SK-N-SH treated with all-trans-retinoic acid at 6 μM for 48 hours (cell line): ENCODE results near the gene ARHGAP44.

Source experiments
- ATAC-seq: fragments of 200-7000 bp; cut with Tn5 transposase; 3 replicates; pipeline ENCODE4 v1.9.1; 2020; ENCODE audit warnings: mild to moderate bottlenecking, moderate library complexity
- ARNTL ChIP-seq: fragments of 450-650 bp; formaldehyde crosslinking; IDR thresholded peaks from 2 replicates; pipeline ENCODE4 v1.5.0; 2020; ENCODE audit warnings: low read depth, mild to moderate bottlenecking, moderate library complexity, borderline replicate concordance
- BACH2 ChIP-seq: fragments of 250-450 bp; sonication (Bioruptor Pico); IDR thresholded peaks from 2 replicates; pipeline ENCODE4 v1.9.0; 2021; ENCODE audit warnings: mild to moderate bottlenecking, borderline replicate concordance
- CREB5 ChIP-seq: fragments of 250-450 bp; sonication (Bioruptor Pico); IDR thresholded peaks from 2 replicates; pipeline ENCODE4 v1.5.1; 2020; ENCODE audit warnings: low read depth, mild to moderate bottlenecking, moderate library complexity
- CSDC2 ChIP-seq: fragments of 250-450 bp; sonication (Bioruptor Pico); IDR thresholded peaks from 2 replicates; pipeline ENCODE4 v1.5.0; 2020; ENCODE audit warnings: mild to moderate bottlenecking, moderate library complexity
- CSRNP3 ChIP-seq: fragments of 250-450 bp; sonication (Bioruptor Pico); IDR thresholded peaks from 2 replicates; pipeline ENCODE4 v1.5.1; 2021; ENCODE audit warnings: mild to moderate bottlenecking, moderate library complexity
- ESRRG ChIP-seq: fragments of 250-450 bp; sonication (Bioruptor Pico); IDR thresholded peaks from 2 replicates; pipeline ENCODE4 v1.6.1; 2021; ENCODE audit warnings: mild to moderate bottlenecking
- ISL1 ChIP-seq: fragments of 250-450 bp; sonication (Bioruptor Pico); IDR thresholded peaks from 2 replicates; pipeline ENCODE4 v2.1.2; 2022; ENCODE audit warnings: mild to moderate bottlenecking, moderate library complexity
- OSR1 ChIP-seq: fragments of 250-450 bp; sonication (Bioruptor Pico); IDR thresholded peaks from 2 replicates; pipeline ENCODE4 v1.8.0; 2022; ENCODE audit warnings: moderate library complexity, mild to moderate bottlenecking, inconsistent platforms
- PATZ1 ChIP-seq: fragments of 250-450 bp; sonication (Bioruptor Pico); IDR thresholded peaks from 2 replicates; pipeline ENCODE4 v1.8.0; 2020; ENCODE audit warnings: mild to moderate bottlenecking, moderate library complexity, borderline replicate concordance
- POU6F1 ChIP-seq: fragments of 250-450 bp; sonication (Bioruptor Pico); IDR thresholded peaks from 2 replicates; pipeline ENCODE4 v1.8.0; 2021; ENCODE audit warnings: low read depth, mild to moderate bottlenecking, moderate library complexity, borderline replicate concordance
- PPARA ChIP-seq: fragments of 250-450 bp; sonication (Bioruptor Pico); IDR thresholded peaks from 2 replicates; pipeline ENCODE4 v1.5.0; 2020; ENCODE audit warnings: mild to moderate bottlenecking, borderline replicate concordance
- RARB ChIP-seq: fragments of 250-450 bp; sonication (Bioruptor Pico); IDR thresholded peaks from 2 replicates; pipeline ENCODE4 v1.8.0; 2021; ENCODE audit warnings: mild to moderate bottlenecking, moderate library complexity
- SNAI2 ChIP-seq: fragments of 250-450 bp; sonication (Bioruptor Pico); IDR thresholded peaks from 2 replicates; pipeline ENCODE4 v1.5.0; 2020; ENCODE audit warnings: mild to moderate bottlenecking, moderate library complexity
- TOX ChIP-seq: fragments of 250-450 bp; sonication (Bioruptor Pico); IDR thresholded peaks from 2 replicates; pipeline ENCODE4 v1.8.0; 2021; ENCODE audit warnings: mild to moderate bottlenecking, moderate library complexity, borderline replicate concordance
- TSHZ2 ChIP-seq: fragments of 250-450 bp; sonication (Bioruptor Pico); IDR thresholded peaks from 2 replicates; pipeline ENCODE4 v1.5.0; 2020; ENCODE audit warnings: mild to moderate bottlenecking, moderate library complexity
- ZC3H10 ChIP-seq: fragments of 250-450 bp; sonication (Bioruptor Pico); IDR thresholded peaks from 2 replicates; pipeline ENCODE4 v1.5.1; 2021; ENCODE audit warnings: mild to moderate bottlenecking, moderate library complexity
- ZFP3 ChIP-seq: fragments of 250-450 bp; sonication (Bioruptor Pico); IDR thresholded peaks from 2 replicates; pipeline ENCODE4 v1.5.0; 2020; ENCODE audit warnings: mild to moderate bottlenecking, moderate library complexity
- ZNF565 ChIP-seq: fragments of 450-650 bp; formaldehyde crosslinking; conservative IDR thresholded peaks from 2 replicates; pipeline ENCODE4 v1.5.0; 2020; ENCODE audit warnings: low read depth, mild to moderate bottlenecking, moderate library complexity
- ZNF70 ChIP-seq: fragments of 450-650 bp; formaldehyde crosslinking; IDR thresholded peaks from 2 replicates; pipeline ENCODE4 v1.5.0; 2020; ENCODE audit warnings: mild to moderate bottlenecking, moderate library complexity
- ZNF8 ChIP-seq: fragments of 450-650 bp; formaldehyde crosslinking; IDR thresholded peaks from 2 replicates; pipeline ENCODE4 v1.5.0; 2020; ENCODE audit warnings: mild to moderate bottlenecking, moderate library complexity

Gene ARHGAP44

GRCh38 chr17:12856416-12856815, 67.1 kb downstream of the ARHGAP44 start (continued):
- TF ChIP-seq CSRNP3 (CRISPR knock-in tag) (no peak), ZC3H10 (no peak)

GRCh38 chr17:12857592-12857991, 68.3 kb downstream of the ARHGAP44 start:
- ATAC-seq: no peak
- TF ChIP-seq CREB5 (CRISPR knock-in tag) (no peak), TOX (CRISPR knock-in tag) (no peak), ZNF565 (CRISPR knock-in tag) (no peak), ESRRG (no peak), OSR1 (CRISPR knock-in tag) (no peak), TSHZ2 (CRISPR knock-in tag) (no peak), CSDC2 (CRISPR knock-in tag) (no peak), POU6F1 (CRISPR knock-in tag) (no peak), ZFP3 (no peak), BACH2 (CRISPR knock-in tag) (no peak), PPARA (CRISPR knock-in tag) (no peak)

- no peak for TF ChIP-seq BACH2 (CRISPR knock-in tag)
- TF ChIP-seq CREB5 (CRISPR knock-in tag): no peak
- TF ChIP-seq ZNF8: no peak
- TF ChIP-seq ZNF70 (CRISPR knock-in tag): no peak
- TF ChIP-seq PPARA (CRISPR knock-in tag): no peak
- no peak for TF ChIP-seq SNAI2 (CRISPR knock-in tag)
- no peak for TF ChIP-seq CSDC2 (CRISPR knock-in tag)
- TF ChIP-seq ZNF565 (CRISPR knock-in tag): no peak
- TF ChIP-seq OSR1 (CRISPR knock-in tag): no peak
- TF ChIP-seq ARNTL: no peak
- TF ChIP-seq ESRRG: no peak
- no peak for TF ChIP-seq ISL1 (CRISPR knock-in tag)
- TF ChIP-seq RARB: no peak
- TF ChIP-seq POU6F1 (CRISPR knock-in tag): no peak
- TF ChIP-seq TSHZ2 (CRISPR knock-in tag): no peak
- no peak for TF ChIP-seq ZFP3
- no peak for TF ChIP-seq PATZ1 (CRISPR knock-in tag)
- no peak for ATAC-seq
Observed at GRCh38 chr17:12859520-12859919, 70.2 kb downstream of the ARHGAP44 start.
